Transverse colon (tissue), 4 donors: ENCODE measurements around the gene ST3GAL3.

Source experiments
- EP300 ChIP-seq: sonication (generic); formaldehyde crosslinking; IDR thresholded peaks from one replicate; pipeline ENCODE4 v1.6.1; 2017; ENCODE audit warnings: antibody characterized with exemption, low read depth
- POLR2A ChIP-seq: fragments of 450-650 bp; IDR thresholded peaks from one replicate; pipeline ENCODE4 v1.6.1; 2016; ENCODE audit warnings: antibody characterized with exemption, mild to moderate bottlenecking, moderate library complexity
- POLR2AphosphoS5 ChIP-seq, 3 donors: sonication (generic); formaldehyde crosslinking; IDR thresholded peaks; one replicate each; pipeline ENCODE4 v1.6.1; 2016; ENCODE audit warnings: antibody characterized with exemption in 3 of 3
- TF ChIP-seq, protein P1 (sequence below), 5 experiments: fragments of 200-600 bp in 3 of 5; fragments of 450-650 bp in 2 of 5; sonication (generic) in 3 of 5; IDR thresholded peaks; 1 replicate in 2 of 5; 2 replicates in 3 of 5; pipeline ENCODE4 v1.5.1; 2016 to 2017; ENCODE audit warnings: antibody characterized with exemption in 5 of 5, inconsistent platforms in 3 of 5, mild to moderate bottlenecking in 2 of 5, moderate library complexity in 1 of 5

- no peak for TF ChIP-seq POLR2A
- TF ChIP-seq, protein P1, sequence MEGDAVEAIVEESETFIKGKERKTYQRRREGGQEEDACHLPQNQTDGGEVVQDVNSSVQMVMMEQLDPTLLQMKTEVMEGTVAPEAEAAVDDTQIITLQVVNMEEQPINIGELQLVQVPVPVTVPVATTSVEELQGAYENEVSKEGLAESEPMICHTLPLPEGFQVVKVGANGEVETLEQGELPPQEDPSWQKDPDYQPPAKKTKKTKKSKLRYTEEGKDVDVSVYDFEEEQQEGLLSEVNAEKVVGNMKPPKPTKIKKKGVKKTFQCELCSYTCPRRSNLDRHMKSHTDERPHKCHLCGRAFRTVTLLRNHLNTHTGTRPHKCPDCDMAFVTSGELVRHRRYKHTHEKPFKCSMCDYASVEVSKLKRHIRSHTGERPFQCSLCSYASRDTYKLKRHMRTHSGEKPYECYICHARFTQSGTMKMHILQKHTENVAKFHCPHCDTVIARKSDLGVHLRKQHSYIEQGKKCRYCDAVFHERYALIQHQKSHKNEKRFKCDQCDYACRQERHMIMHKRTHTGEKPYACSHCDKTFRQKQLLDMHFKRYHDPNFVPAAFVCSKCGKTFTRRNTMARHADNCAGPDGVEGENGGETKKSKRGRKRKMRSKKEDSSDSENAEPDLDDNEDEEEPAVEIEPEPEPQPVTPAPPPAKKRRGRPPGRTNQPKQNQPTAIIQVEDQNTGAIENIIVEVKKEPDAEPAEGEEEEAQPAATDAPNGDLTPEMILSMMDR (IDR thresholded peaks at IDR 0.05): no peak
- TF ChIP-seq EP300: no peak
- TF ChIP-seq POLR2AphosphoS5 (IDR thresholded peaks at IDR 0.05): no peak
Observed at GRCh38 chr1:43802356-43802980, 95.1 kb downstream of the ST3GAL3 start.
